HUES64 (cell line): Measurements from ENCODE around the gene CABLES1.
A peak's percentile ranks its signal among the peaks of the same experiment; 100 is the strongest.

ENCODE experiments used
- H3K27ac ChIP-seq: 2 replicates; pipeline ENCODE4 v1.7.0; 2013; ENCODE audit warnings: low read depth, low read length, inconsistent platforms
- H3K27me3 ChIP-seq: 2 replicates; pipeline ENCODE4 v1.6.1; 2013; ENCODE audit warnings: mild to moderate bottlenecking, low read length; ENCODE audit not compliant: insufficient read depth
- H3K36me3 ChIP-seq: 2 replicates; pipeline ENCODE4 v1.6.1; 2013; ENCODE audit warnings: mild to moderate bottlenecking, low read length; ENCODE audit not compliant: insufficient read depth
- H3K4me1 ChIP-seq: 2 replicates; pipeline ENCODE4 v1.6.1; 2013; ENCODE audit warnings: mild to moderate bottlenecking, low read length, moderate library complexity; ENCODE audit not compliant: insufficient read depth
- H3K4me3 ChIP-seq: 2 replicates; pipeline ENCODE4 v1.5.1; 2013; ENCODE audit warnings: mild to moderate bottlenecking, low read length, moderate library complexity
- H3K9ac ChIP-seq: 2 replicates; pipeline ENCODE4 v1.6.1; 2013; ENCODE audit warnings: mild to moderate bottlenecking, low read depth, low read length
- H3K9me3 ChIP-seq: 2 replicates; pipeline ENCODE4 v1.6.1; 2013; ENCODE audit warnings: low read depth, low read length; ENCODE audit not compliant: insufficient read depth
- WGBS: fragments of 150-250, 120-280 bp; methylation state at CpG from one replicate; pipeline ENCODE4 v1.1.7; 2013; ENCODE audit warnings: missing lambda C conversion rate; 5-methylcytosine and 5-hydroxymethylcytosine counted together

CABLES1 gene

GRCh38 chr18:23186781-23187180 is 51.5 kb downstream of the CABLES1 start:
- H3K4me1 ChIP-seq, result peaks cover 30% of the 10 kb centered on the region
- H3K9ac ChIP-seq, result no peak overlapping the region
- peaks cover 7% of the 10 kb centered on the region; the same call in 1 of the 2 replicates for H3K36me3 ChIP-seq
- WGBS, result 90% methylated on average over 4 of the region's 4 CpGs
- H3K4me3 ChIP-seq, result no peak overlapping the region
- H3K27me3 ChIP-seq, result no peaks in the 10 kb centered on the region
- no peaks in the 10 kb centered on the region for H3K9me3 ChIP-seq
- no peak overlapping the region for H3K27ac ChIP-seq

GRCh38 chr18:23188068-23188760 is 52.9 kb downstream of the CABLES1 start:
- H3K9me3 ChIP-seq, result no peaks in the 10 kb centered on the region
- H3K27ac ChIP-seq, result no peak overlapping the region
- H3K27me3 ChIP-seq, result no peaks in the 10 kb centered on the region
- 92% methylated on average over 6 of the region's 6 CpGs for WGBS
- peaks cover 7% of the 10 kb centered on the region; the same call in 1 of the 2 replicates for H3K36me3 ChIP-seq
- H3K4me3 ChIP-seq, result no peak overlapping the region
- H3K9ac ChIP-seq, result no peak overlapping the region
- H3K4me1 ChIP-seq, result peaks cover 29% of the 10 kb centered on the region

GRCh38 chr18:23189099-23189498 is 53.8 kb downstream of the CABLES1 start:
- H3K4me3 ChIP-seq, result no peak overlapping the region
- 92% methylated on average over 7 of the region's 7 CpGs for WGBS

GRCh38 chr18:23189768-23190661 is 54.7 kb downstream of the CABLES1 start:
- H3K4me1 ChIP-seq, result peaks cover 29% of the 10 kb centered on the region
- H3K27ac ChIP-seq, result no peak overlapping the region
- H3K36me3 ChIP-seq, result peaks cover 15% of the 10 kb centered on the region
- no peaks in the 10 kb centered on the region for H3K9me3 ChIP-seq
- no peak overlapping the region for H3K9ac ChIP-seq
- H3K27me3 ChIP-seq, result no peaks in the 10 kb centered on the region
- 93% methylated on average over 25 of the region's 25 CpGs for WGBS
- no peak overlapping the region for H3K4me3 ChIP-seq

More at GRCh38 chr18:23189099-23189498, 53.8 kb downstream of the CABLES1 start:
- Histone ChIP-seq H3K9ac (no peak overlapping the region), H3K36me3 (peaks cover 7% of the 10 kb centered on the region; the same call in 1 of the 2 replicates), H3K4me1 (peaks cover 24% of the 10 kb centered on the region), H3K9me3 (no peaks in the 10 kb centered on the region), H3K27ac (no peak overlapping the region), H3K27me3 (no peaks in the 10 kb centered on the region)

- H3K27me3 ChIP-seq, result no peaks in the 10 kb centered on the region
Measured at GRCh38 chr18:23191232-23191631, 55.9 kb downstream of the CABLES1 start.

GRCh38 chr18:23193742-23194141 is 58.5 kb downstream of the CABLES1 start:
- H3K4me1 ChIP-seq, result peaks cover 35% of the 10 kb centered on the region

More at GRCh38 chr18:23191232-23191631, 55.9 kb downstream of the CABLES1 start:
- no peaks in the 10 kb centered on the region for H3K9me3 ChIP-seq
- H3K4me1 ChIP-seq, result peaks cover 38% of the 10 kb centered on the region
- H3K27ac ChIP-seq, result no peak overlapping the region
- WGBS, result 76% methylated on average over 1 of the region's 1 CpG
- H3K36me3 ChIP-seq, result peaks cover 17% of the 10 kb centered on the region
- H3K9ac ChIP-seq, result no peak overlapping the region
- no peak overlapping the region for H3K4me3 ChIP-seq

GRCh38 chr18:23194155-23194996 is 59.1 kb downstream of the CABLES1 start:
- Histone ChIP-seq H3K27ac (no peak overlapping the region), H3K27me3 (no peaks in the 10 kb centered on the region), H3K4me1 (peaks cover 30% of the 10 kb centered on the region), H3K4me3 (no peak overlapping the region), H3K9me3 (no peaks in the 10 kb centered on the region), H3K36me3 (peaks cover 38% of the 10 kb centered on the region), H3K9ac (no peak overlapping the region)
- WGBS, result 80% methylated on average over 14 of the region's 14 CpGs

More at GRCh38 chr18:23193742-23194141, 58.5 kb downstream of the CABLES1 start:
- H3K36me3 ChIP-seq, result peaks cover 36% of the 10 kb centered on the region
- H3K9me3 ChIP-seq, result no peaks in the 10 kb centered on the region
- H3K27me3 ChIP-seq, result no peaks in the 10 kb centered on the region
- no peak overlapping the region for H3K27ac ChIP-seq
- WGBS, result 94% methylated on average over 1 of the region's 2 CpGs
- H3K9ac ChIP-seq, result no peak overlapping the region
- H3K4me3 ChIP-seq, result no peak overlapping the region

GRCh38 chr18:23194997-23195957 is 60.0 kb downstream of the CABLES1 start:
- Histone ChIP-seq H3K36me3 (peaks cover 39% of the 10 kb centered on the region), H3K9ac (no peak overlapping the region), H3K4me1 (peaks cover 30% of the 10 kb centered on the region), H3K9me3 (no peaks in the 10 kb centered on the region), H3K27me3 (no peaks in the 10 kb centered on the region), H3K4me3 (no peak overlapping the region), H3K27ac (peak overlapping the region; percentile 59)
- WGBS, result 94% methylated on average over 7 of the region's 9 CpGs

GRCh38 chr18:23196119-23197007 is 61.1 kb downstream of the CABLES1 start:
- peaks cover 36% of the 10 kb centered on the region for H3K36me3 ChIP-seq
- peak overlapping the region; percentile 59 for H3K27ac ChIP-seq
- H3K4me1 ChIP-seq, result peaks cover 30% of the 10 kb centered on the region
- no peaks in the 10 kb centered on the region for H3K27me3 ChIP-seq
- no peak overlapping the region for H3K4me3 ChIP-seq
- no peaks in the 10 kb centered on the region for H3K9me3 ChIP-seq
- WGBS, result 50% methylated on average over 22 of the region's 22 CpGs
- H3K9ac ChIP-seq, result no peak overlapping the region
